Fibroblast of mammary gland (primary cell): ENCODE data around the gene SENP2.
"Not testable (repeated sequence)": the region's sequence is repeated elsewhere in the genome, so short reads cannot be mapped to it uniquely, and the experiment has no call there.

Source experiments
- DNase-seq: peaks from one replicate; pipeline ENCODE4 v3.0.0-alpha.2; 2010; ENCODE audit warnings: low read depth
- H3K4me3 ChIP-seq: 2 replicates; pipeline ENCODE4 v1.5.1; 2011; ENCODE audit warnings: low read depth, mild to moderate bottlenecking, low read length, moderate library complexity; ENCODE audit not compliant: control insufficient read depth
- CTCF ChIP-seq: conservative IDR thresholded peaks from 2 replicates; pipeline ENCODE4 v1.5.1; 2011; ENCODE audit warnings: low read depth, low read length, inconsistent platforms; ENCODE audit not compliant: control insufficient read depth, insufficient read depth

SENP2 gene

GRCh38 chr3:185631508-185632206 is 45.6 kb downstream of the SENP2 start:
- DNase-seq = peak; percentile 18
- no peak for TF ChIP-seq CTCF
- no peak overlapping the region for H3K4me3 ChIP-seq

- no peak for TF ChIP-seq CTCF
- no peak overlapping the region for H3K4me3 ChIP-seq
- no peak for DNase-seq
Measured at GRCh38 chr3:185632996-185633395, 46.9 kb downstream of the SENP2 start.

- DNase-seq = no peak
- no peak for TF ChIP-seq CTCF
- H3K4me3 ChIP-seq = no peak overlapping the region
Measured at GRCh38 chr3:185637388-185637787, 51.3 kb downstream of the SENP2 start.

GRCh38 chr3:185638651-185639050 is 52.6 kb downstream of the SENP2 start:
- not testable (repeated sequence) for DNase-seq, H3K4me3 ChIP-seq

GRCh38 chr3:185639632-185640206 is 53.6 kb downstream of the SENP2 start:
- no peak for DNase-seq

GRCh38 chr3:185640308-185640707 is 54.2 kb downstream of the SENP2 start:
- TF ChIP-seq CTCF = no peak
- no peak for DNase-seq
- H3K4me3 ChIP-seq = no peak overlapping the region

More at GRCh38 chr3:185639632-185640206, 53.6 kb downstream of the SENP2 start:
- H3K4me3 ChIP-seq = no peak overlapping the region
- TF ChIP-seq CTCF = no peak

GRCh38 chr3:185645191-185645590 is 59.1 kb downstream of the SENP2 start:
- H3K4me3 ChIP-seq, DNase-seq: not testable (repeated sequence)
